HG03457 (cell line): Measurements from ENCODE around the gene IL31RA.
"Not testable (repeated sequence)": the region's sequence is repeated elsewhere in the genome, so short reads cannot be mapped to it uniquely, and the experiment has no call there.

Source experiments
- ATAC-seq: cut with Tn5 transposase; IDR thresholded peaks from one replicate; pipeline ENCODE4 v1.9.1; 2021; ENCODE audit warnings: moderate number of reproducible peaks; ENCODE audit not compliant: unreplicated experiment

Gene IL31RA

DNA sequence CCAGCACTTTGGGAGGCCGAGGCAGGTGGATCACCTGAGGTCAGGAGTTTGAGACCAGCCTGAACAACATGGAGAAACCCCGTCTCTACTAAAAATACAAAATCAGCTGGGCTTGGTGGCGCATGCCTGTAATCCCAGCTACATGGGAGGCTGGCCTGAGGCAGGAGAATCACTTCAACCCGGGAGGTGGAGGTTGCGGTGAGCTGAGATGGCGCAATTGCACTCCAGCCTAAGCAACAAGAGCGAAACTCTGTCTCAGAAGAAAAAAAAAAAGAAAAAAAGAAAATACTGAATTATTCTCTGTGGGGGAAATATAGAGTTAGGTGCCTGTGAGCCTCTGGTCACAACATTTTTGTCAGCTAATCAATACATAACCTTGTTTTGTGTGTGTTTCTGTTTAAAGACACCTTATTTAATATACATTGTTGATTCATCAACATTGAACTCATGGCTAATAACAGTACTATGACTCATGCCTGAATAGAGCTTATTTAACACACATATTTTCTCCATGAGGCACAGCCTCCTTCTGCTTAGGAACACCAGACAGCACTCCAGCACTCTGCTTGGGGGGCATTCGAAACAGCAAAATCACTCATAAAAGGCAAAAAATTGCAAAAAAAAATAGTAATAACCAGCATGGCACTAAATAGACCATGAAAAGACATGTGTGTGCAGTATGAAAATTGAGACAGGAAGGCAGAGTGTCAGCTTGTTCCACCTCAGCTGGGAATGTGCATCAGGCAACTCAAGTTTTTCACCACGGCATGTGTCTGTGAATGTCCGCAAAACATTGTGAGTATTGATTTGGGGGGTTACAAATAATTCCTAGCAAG is at the start of gene IL31RA:
Gene IL31RA, plus strand, starts transcription at position 519 of the 836 bp plus-strand sequence. Its CDS starts 214 bp downstream, at position 733.
- no peak for ATAC-seq

DNA sequence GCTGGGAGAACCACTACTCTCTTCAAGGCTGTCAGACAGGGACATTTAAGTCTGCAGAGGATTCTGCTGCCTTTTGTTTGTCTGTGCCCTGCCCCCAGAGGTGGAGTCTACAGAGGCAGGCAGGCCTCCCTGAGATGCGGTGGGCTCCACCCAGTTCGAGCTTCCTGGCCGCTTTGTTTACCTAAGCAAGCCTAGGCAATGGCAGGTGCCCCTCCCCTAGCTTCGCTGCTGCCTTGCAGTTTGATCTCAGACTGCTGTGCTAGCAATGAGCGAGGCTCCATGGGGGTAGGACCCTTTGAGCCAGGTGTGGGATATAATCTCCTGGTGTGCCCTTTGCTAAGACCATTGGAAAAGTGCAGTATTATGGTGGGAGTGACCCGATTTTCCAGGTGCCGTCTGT is 42.3 kb upstream of the IL31RA start:
- not testable (repeated sequence) for ATAC-seq

DNA sequence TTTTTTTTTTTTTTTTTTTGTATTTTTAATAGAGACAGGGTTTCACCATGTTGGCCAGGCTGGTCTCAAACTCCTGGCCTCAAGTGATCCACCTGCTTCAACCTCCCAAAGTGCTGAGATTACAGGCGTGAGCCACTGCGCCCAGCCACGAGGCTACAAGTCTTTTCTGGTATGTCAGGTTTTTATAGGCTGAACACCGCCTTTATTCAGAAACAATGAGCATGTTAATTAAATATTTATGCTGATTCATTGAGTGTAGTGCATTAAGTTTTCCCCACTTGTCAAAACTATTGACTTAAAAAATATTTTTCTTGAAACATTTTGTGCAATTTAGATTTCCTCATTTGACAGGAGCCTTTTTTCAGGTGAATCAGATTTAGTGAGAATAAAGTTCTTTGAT is 35.2 kb upstream of the IL31RA start:
- ATAC-seq = not testable (repeated sequence)

DNA sequence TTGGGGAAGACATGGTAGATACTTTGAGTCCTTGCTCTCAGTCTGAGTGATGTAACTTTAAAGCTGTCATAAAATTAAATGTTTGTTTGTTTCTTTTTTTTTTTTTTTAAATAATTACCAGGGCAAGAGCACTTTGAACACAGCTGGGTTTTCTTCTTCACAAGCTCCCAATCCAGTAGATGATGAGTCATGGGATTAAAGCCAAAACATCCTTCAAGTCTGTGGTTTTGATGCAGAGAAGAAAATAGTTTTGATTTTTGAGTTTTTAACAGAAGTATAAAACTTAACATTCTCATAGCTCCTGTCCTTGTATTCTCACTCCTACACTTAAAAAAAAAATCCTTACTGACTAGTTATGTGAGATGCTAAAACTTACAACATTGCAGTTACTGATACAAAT is 34.8 kb upstream of the IL31RA start:
- no peak for ATAC-seq

DNA sequence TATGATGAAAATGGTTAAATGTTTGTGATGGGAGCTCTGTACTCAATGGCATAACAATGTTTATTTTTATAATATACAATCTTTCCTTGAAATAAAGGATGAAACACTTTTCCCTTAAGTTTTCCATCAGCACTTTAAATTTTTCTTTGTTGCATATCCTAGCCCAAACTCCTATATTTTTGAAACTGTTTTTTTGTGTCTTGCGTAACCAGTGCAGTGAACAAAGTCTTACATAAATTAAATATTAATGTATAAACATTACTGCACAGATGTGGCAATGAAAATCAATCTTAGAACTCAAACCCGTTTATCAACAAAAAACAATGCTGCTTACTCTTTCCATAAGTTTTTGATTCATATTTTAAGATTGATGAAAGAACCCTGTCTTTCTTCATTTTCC is 34.1 kb upstream of the IL31RA start:
- ATAC-seq = no peak

DNA sequence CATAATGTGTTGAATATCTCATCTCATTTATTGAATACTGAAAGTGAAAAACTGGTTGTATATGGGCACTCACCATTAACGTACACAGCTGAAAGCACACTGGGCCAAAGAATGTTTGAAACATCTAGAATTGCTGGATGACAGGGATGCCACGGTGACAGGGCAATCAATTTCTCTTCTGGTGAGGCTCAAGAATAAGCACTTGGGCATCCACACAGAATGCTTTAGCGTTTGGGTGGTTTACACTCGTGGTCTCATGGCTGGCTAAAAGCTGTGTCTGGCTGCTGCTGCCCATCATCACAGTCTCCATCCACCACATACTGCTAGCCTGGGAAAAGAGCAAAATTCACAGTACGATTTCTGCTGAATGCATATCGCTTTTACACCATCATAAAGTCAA is 30.7 kb upstream of the IL31RA start:
- ATAC-seq = no peak

DNA sequence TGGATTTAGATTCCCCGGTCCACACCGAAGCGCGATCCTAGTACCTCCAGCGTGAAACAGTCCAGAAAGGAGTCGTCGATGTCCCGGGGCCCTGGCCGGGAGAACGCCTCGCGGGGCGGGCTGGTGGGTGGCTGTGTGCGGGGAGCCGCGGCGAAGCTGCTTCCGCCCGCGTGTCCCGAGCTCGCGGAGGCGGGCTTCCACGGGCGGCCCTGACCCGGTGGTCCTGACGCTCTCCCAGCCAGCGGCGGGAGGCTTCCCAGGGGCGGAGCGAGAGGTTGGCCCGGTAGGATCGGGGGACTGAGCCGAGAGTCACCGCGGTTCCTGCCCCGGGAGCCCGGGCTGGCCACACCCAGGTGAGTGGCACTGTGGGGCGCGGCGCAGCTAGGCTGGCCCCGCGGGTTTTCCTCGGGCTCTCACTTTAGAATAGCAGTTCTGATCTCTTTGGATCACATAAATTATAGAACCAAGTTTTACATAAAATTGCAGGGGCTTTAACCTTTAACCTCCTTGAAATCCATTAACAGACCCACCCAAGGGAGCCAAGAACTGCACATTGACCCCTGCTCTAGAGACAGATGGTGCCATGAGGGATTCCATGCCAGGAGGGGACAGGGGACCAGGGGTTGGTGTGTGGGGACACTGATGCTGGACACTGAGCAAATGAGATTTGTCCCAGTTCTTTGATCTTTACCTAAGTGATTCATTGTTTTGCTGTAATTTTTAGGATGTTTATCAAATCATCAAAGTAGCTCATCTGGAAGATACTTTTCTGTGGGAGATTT is 29.2 kb upstream of the IL31RA start:
- no peak for ATAC-seq

DNA sequence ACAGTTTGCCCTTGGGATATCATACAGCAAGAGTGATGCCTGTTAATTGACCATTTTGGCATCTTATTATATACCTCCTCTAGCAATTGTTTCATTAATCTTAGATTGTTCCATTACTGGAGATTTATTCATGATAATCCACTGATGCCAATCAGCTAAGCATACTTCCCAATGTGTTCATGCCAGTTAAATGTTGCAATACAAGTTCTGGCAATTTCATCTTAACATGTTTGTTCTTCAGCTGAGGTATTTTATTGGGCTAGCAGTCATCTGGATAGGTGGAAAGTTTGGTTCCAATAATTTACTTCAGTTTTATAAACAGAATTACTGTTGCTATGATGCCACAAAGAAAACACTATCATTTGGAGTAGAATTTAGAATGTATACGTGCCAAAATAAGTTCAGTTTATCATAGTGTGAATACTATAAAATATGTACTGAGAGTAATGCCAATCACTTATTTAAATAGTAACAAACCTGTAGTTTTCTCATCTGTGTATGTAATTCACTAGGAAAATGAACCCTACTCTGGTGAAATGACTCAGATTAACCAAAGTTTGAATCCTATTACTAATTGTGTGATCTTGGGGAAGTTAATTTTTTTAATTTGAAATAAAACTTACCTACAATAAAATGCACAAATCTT is 27.9 kb upstream of the IL31RA start:
- ATAC-seq = no peak

DNA sequence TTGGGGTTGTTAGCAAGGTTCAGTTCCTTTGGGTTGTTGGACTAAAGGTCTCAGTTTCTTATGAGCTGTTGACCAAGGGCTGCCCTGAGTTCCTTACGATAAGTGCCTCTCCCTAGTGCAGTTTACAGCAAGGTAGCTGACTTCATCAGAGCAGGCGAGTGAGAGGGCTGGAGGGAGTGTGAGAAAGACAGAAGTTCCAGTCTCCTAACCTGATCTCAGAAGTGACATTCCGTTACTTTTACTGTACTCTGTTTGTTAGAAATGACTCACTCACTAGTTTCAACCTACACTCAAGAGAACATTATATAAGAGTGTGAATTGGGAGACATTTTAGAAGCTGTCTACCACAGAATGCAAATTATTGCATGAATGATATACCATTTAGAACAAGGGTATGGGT is 21.2 kb upstream of the IL31RA start:
- ATAC-seq = no peak

DNA sequence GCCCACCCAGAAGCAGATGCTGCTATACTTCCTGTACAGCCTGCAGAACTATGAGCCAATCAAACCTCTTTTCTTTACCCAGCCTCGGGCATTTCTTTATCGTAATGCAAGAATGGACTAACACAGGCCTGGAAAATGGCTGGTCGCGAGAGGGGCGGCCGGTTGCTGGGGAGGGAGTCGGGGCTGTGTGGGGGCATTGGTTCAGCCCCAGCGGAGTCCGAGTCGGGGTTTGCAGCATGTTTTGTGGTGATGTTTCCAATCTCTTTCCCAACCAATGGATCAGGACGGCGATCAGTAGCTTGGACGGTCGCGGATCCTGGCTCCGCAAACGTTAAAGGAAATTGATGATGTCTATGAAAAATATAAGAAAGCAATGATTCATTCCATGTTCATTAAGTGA is 18.7 kb upstream of the IL31RA start:
- ATAC-seq = no peak

DNA sequence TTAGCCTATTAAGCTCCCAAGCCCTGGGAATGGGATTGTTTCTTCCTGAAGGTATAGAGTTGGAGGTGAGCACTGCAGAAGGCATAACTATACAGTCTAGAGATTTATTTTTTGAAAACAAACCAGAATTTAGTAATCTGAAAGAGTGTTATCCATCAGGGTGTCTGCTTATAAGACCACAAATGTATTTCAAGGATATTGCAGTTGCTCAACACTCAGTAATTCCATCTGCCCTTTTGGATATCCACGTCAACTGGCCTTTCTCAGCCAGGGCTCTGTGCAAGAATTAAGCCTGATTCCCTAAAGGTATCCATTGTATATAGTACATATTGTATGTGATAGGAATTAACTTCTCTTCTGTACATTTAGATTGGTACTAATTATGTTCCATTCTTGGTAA is 15.0 kb upstream of the IL31RA start:
- ATAC-seq = no peak

DNA sequence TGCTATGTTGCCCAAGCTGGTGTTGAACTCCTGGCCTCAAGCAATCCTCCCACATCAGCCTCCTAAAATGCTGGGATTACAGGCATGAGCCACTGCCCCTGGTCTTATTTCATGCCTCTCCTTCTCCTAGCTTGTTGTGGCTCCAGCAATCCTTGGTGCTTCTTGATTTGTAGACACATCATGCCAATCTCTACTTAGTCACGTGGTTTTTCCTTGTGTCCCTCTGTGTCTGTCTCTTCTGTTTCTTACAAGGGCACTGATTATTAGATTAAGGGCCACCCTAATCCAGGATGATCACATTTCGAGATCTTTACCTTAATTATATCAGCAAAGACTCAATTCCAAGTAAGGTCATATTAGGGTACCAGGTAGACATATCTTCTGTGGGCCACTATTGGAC is 9.2 kb upstream of the IL31RA start:
- no peak for ATAC-seq

DNA sequence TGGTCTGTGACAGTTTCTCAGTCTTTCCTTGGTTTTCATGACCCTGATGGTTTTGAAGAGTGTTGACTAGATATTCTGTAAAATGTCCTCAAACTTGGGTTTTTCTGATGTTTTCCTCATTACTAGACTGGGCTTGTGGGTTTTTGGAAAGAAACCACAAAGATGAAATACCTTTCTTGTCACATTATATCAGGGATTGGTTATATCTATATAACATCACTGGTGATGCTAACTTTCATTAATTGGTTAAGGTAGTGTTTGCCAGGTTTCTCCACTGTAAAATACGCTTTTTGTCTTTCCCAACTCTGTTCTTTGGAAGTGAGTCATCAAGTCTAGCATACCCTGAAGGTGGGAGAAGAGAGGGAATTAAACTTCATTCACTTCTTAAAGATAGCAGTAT is 3.3 kb upstream of the IL31RA start:
- ATAC-seq = no peak

DNA sequence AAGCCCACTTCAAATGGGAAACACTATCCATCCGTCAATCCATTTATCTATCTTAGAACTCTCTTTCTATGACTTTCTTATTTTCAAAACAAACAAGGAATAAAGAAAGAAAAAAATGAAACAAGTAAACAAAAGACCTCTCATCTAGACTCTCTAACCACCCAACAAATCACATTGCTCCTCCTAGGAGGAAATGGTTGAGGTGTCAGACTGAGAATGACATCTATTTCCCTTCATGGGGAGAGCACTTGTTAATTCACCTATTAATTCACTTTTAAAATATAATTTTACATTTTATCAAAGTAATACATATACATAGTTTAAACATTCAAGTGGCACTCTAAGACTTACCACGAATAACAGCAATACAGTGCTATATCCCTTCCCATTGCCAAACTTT is 2.4 kb upstream of the IL31RA start:
- ATAC-seq = no peak

DNA sequence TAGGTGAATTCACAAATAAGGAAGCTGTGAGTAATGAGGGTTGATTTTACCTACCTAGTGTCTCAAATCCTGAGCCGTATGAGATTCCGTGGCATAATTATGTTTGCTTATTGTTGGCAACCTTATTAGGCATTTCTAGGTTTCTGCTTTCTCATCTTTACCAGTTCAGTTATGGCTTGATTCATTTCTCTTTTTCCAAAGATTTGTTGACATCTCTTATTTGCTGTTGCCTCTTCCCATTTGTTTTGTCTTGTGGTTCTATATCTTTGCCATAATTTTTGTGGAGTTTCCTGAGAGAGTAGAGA is 470 bp downstream of the IL31RA start:
- ATAC-seq = no peak

DNA sequence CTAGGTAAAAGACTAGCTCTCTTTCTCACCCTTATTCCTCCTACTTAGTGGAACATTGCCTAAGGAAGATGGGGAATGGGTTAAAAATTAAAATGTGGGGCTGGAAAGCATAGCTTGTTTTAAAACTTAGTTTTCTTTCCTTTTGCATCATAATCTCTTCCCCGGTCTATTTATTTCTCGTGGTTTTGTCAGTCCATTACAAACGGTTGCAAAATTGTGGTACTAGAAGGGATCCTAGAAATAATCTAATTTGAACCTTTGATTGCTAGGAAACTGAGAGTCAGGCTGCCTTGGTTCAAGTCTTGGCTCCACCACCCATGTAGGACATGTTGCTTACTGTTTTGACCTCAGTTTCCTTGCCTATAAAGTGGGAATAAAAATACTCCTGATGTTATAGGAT is 1.3 kb downstream of the IL31RA start:
- no peak for ATAC-seq

DNA sequence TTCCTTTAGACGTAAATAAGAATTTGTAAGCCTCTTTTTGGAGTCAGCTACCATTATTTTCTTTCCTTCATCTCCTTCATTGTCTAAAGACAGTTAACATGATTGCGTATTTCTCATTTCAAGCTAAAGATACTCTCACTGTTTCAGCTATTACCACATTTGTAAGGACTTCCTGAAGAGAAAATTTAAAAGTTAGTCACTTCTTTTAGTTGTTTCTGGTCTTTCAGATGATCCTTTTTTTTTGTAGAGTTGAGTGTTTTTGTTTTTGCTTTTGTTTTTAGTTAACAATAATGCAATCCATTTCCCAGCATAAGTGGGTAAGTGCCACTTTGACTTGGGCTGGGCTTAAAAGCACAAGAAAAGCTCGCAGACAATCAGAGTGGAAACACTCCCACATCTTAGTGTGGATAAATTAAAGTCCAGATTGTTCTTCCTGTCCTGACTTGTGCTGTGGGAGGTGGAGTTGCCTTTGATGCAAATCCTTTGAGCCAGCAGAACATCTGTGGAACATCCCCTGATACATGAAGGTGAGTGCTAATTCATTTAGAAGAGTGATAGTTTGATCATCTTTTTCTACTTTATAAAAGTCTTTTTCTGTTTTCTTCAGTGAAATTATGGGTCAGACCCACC is 2.0 kb downstream of the IL31RA start:
- no peak for ATAC-seq

DNA sequence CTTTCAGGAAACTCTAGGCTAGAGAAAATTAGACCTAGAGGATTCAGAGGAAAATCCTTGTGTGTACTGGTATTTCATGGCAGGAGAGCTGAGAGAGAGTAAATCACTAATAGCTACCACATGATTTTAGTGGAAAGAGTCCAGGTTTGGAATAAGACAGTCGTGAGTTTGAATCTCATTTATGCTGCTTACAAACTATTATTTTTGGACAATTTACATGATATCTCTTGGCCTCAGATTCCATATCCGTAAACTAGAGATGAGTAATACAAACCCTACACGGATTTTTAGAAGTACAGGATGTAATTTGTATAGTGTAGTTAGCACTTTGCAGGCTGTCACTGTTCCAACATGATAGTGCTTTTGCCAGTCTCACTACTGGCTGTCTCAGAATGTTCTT is 2.7 kb downstream of the IL31RA start:
- no peak for ATAC-seq

DNA sequence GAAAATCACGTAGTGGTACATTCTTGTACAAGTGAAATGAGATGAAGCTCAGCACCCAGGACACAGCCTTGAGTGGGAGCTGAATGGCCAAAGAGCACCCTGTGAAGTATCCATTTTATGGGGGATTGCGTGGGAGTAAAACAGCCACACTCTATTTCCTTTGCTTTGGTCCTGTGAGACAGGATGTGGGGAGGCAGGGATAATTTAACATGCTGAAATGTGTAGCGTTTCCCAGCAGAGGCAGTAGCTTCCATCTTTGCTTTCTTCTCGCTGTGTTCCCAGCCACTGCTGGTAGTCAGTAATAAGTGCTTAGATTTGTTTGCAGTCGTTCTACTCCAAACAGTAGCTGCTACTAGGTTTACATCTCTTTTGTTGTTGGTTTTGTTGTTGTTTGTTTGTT is 4.4 kb downstream of the IL31RA start:
- ATAC-seq = no peak

DNA sequence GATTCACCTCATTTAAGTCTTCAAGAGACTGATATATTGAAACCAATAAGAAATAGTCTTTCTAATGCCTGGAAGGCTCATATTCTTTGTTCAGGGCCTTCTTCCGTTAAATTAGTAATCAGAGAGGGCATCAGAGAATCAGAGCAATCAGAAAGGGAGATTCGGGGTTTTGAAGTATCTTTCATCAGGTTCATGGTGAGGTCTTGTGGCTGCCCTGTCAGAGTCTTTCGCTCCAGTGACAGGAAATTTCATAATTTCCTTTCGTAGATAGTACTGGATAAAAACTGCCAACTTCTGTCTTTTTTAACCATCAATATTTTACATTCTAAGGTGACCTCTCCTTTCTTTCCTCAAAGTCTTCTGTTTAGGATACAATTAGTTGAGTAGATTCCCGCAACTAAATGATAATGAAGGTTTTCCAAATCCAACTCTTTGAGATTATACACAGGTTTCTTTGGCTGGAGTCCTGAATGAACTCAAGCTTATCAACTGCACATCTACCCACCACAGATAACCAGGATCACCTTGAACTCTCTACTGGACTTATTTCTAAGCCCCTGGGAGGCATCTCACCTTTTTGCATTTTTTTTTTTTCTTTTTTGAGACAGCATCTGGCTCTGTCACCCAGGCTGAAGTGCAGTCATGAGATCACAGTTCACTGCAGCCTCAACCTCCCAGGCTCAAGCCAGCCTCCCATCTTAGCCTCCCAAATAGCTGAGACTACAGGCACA is 5.5 kb downstream of the IL31RA start:
- ATAC-seq = no peak

DNA sequence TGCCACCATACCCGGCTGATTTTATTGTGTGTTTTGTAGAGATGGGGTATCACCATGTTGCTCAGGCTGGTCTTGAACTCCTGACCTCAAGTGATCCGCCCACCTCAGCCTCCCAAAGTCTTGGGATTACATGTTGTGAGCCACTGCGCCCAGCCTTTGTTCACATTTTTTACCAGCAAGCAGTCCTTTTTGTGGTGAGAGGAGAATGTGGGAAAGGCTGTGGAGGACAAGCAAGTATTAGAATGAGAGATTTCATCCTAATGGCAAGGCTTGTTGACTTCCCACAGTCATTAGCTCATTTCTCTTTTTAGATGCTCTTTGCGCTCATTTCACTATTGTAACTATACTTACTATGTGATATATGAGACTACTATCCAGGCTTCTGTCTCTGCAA is 6.1 kb downstream of the IL31RA start:
- no peak for ATAC-seq
